GM18526 (cell line): ENCODE measurements around the gene D2HGDH.

Experiments
- POLR2A ChIP-seq: IDR thresholded peaks from 3 replicates; pipeline ENCODE4 v1.6.1; 2011; ENCODE audit not compliant: insufficient read length; ENCODE audit errors: extremely low read depth

Gene D2HGDH

DNA sequence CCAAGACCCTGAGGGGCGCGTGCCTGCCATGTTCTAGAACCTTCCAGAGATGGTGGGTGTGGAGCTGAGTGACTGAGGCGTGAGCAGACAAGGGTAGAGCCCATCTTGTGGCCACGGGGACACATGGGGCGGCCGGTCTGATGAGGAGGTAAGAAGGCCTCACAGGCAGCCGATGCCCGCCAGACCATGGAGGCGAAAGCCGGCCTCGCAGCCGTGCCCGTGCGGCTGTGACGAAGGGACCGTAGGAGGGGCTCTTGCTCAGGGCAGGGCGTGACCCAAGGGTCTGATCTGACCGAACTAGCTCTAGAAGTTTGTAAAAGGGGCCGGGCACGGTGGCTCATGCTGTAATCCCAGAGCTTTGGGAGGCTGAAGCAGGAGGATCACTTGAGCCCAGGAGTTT is 19.6 kb downstream of the D2HGDH start:
- TF ChIP-seq POLR2A = no peak

DNA sequence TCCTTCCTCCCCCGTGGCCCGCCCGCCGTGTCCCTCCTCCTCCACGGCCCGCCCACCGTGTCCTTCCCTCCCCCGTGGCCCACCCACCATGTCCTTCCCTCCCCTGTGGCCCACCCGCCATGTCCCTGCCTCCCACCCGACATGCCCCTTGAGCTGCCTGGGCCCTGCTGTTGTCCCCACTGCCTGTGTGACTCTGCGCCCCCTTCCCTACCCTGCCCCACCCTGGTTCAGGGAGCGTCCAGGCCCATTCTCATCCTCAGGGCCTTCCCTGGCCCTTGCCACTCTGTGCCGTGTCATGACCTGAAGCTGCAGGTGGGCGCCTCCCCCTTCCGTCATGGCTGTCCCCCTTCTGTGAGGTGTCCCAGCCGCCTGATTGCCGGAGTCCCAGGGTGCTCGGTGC is 20.7 kb downstream of the D2HGDH start:
- no peak for TF ChIP-seq POLR2A

DNA sequence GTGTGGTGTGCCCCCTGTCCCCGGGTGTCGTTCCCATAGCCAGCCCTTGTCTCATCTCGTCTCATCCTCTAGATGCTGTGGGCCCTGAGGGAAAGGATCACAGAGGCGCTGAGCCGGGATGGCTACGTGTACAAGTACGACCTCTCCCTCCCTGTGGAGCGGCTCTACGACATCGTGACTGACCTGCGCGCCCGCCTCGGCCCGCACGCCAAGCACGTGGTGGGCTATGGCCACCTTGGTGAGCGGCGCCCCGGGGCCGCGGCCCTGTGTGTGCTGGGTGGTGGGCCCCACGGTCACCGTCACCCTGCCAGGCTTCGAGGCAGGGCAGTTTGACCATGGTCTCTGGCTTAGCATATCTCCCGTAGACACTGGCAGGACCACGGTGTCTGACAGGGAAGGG is 21.3 kb downstream of the D2HGDH start:
- no peak for TF ChIP-seq POLR2A

DNA sequence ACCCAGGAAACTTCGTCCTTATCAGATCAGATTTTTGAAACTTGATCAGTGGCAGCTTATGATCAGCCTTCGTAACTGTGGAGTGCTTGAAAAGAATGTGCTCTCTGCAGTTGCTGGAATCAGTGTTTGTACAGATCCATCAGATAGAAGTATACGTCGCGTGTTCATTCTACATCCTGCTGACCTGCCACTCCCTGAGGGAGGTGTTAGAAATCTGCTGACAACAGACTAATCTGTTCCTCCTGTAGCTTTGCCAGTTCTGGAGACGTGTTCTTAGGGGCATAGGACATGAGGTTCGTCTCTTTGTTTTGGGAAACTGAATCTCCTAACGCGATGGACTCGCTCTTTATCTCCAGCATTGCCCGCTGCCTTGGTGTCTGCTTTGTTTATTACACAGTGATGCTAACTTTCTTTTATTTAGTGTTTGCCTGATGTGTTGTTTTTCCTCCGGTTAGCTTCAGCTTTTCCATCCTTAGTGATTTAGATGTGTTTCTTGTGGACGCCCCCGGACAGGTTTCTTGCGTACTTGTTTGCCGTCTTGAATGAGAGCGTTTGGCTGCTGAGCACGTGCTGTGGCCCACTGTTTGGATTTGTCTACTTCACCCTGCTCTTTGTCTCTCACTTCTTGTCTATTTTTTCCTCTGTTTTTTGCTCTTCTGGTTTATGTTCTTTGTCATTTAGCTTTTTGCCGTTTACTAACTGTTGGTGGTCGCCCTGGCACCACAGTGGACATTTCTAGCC is 24.8 kb downstream of the D2HGDH start:
- no peak for TF ChIP-seq POLR2A

DNA sequence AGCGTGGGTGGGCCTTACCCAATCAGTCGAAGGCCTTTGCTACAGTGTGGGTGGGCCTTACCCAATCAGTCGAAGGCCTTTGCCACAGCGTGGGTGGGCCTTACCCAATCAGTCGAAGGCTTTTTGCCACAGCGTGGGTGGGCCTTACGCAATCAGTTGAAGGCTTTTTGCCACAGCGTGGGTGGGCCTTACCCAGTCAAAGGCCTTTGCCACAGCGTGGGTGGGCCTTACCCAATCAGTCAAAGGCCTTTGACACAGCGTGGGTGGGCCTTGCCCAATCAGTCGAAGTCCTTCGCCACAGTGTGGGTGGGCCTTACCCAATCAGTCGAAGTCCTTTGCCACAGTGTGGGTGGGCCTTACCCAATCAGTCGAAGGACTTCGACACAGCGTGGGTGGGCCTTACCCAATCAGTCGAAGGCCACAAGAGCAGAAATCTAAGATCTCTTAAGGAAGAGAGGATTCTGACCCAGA is 25.9 kb downstream of the D2HGDH start:
- no peak for TF ChIP-seq POLR2A

DNA sequence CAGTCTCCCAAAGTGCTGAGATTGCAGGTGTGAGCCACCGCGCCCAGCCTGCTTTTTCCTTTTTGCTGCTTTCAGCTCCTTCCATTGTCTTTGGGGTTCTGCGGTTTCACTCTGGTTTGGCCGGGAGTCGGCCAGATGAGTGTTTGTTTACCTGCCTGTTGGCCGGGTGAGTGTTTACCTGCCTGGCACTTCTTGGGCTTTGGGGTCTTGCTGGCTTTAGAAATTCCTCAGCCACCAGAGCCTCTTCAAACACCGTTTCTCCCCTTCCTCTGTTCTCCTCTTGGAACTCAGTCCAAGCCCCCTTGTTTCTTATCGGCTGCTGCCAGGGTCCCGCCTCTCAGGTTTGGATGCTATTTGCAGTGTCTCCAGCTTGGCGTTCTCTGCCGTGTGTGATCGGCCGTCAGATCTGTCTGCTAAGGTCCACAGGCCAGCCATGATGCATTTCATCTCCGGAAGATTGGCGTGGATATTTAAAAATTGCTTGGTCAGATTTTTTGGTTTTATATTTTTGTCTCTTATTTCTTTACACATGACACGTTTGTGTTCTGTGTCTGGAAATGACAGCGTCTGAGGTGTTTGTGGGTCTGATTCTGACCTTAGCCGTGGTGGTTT is 28.0 kb downstream of the D2HGDH start:
- no peak for TF ChIP-seq POLR2A

DNA sequence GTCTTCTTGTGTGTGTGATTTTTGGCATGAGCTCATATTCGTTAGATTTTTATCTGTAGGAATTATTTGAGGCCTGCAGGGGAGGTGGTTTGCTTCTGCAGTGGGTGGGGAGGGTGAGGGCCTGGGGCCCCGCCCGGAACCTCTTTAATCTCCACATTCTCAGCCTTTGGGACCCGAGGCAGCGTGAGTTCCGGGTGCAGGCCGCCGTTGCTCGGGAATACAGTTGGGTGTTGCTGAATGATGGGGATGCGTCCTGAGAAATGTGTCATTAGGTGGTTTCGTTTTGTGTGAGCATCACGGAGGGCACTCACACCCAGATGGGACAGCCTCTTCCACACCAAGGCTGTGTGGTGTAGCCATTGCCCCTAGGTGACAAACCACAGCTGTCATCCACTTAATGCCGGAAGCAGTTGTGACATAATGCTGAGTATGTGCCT is 28.5 kb downstream of the D2HGDH start:
- no peak for TF ChIP-seq POLR2A

DNA sequence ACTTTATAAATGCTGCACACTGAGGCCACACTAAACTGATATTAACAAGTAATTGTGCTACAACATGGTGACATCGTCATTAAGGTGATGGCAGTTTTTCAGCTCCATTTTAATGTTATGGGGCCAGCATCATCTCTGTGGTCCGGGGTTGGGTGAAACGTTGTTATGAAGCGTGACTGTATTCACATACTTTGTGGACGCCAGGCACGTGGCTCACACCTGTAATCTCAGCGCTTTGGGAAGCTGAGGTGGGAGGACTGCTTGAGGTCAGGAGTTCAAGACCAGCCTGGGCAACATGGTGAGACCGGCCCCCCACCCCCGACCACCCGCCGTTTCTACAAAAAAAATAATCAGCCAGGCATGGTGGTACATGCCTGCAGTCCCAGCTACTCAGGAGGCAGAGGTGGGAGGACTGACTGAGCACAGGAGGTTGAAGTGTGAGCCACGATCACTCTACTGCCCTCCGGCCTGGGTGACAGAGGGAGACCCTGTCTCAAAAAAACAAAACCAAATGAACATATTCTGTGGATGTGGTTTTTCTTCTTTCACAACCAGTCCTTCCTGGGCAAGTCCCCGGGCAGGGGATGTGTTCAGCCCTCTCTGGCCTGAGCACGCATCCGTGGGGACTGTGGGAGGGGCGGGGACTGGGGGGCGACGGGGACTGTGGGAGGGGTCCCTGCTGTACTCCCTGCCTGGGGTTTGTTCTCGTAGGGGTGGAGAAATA is 29.3 kb downstream of the D2HGDH start:
- TF ChIP-seq POLR2A = no peak

DNA sequence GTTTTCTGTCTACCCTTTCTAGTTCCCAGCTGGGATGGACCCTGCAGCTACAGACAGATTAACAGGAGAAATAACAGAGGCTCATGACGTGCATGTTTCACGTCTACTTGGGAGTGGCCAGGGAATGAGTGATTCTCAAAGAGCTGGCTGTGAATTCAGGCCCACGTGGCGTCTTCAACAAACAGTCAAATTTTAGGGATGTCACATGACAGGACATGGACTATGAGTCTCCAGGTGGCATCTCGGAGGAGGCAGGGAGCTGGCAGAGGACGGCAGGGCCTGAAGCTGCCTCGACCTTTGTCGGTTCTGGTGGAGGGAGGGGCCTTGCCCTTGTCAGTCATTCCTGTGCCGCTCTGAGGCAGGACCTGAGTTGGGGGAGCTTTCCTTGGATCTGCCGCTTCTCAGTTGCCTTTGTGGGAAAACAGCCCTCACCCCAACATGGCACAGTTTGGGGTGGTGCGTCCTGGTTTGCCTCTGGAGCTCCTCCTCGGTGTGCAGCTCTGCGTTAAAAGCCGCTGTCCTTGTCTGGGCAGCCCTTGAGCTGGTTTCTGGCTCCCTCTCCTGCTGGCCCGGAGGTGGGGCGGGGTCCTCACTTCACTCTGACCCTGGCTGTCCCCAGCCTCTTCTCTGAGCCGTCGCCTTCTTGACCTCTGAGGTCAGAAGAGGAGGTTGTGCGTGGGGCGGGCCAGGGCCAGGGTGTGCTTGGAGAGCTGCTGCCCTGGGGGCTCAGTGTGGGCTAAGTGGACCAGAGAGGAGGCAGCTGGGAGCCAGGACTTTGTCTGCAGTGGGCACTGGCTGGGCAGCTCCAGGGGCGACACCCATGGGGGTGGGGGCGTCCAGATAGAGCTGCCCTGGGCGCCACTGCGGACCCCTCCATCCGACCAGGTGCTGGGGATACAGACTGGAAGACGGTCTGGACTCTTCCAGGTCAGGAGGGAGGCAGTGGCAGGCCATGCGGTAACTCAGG is 30.1 kb downstream of the D2HGDH start:
- TF ChIP-seq POLR2A = no peak

DNA sequence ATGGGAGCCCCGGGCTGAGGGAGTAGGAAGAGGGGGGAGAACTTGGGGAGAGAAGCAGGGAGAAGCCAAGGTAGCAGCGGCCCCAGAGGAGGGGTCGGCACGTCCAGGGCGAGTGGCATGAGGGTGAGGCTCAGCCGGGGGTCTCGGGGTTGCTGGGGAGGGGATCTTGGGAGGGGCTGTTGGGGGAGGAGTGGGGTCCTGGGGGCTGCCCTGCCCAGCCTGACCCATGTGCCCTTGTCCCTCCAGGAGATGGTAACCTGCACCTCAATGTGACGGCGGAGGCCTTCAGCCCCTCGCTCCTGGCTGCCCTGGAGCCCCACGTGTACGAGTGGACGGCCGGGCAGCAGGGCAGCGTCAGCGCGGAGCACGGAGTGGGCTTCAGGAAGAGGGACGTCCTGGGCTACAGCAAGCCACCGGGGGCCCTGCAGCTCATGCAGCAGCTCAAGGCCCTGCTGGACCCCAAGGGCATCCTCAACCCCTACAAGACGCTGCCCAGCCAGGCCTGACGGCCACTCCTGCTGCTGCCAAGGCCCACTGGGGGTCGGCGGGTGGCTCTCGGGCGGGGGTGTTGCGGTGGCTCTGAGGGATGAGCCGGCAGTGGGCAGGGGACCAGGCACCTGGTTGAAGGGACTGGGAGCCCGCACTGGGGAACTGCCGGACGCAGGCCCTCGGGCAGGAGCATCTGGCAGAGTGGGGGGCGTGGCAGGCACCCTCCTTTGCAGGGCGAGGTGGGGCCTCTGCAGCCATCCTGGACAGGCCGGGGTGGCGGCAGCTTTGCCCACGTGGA is 33.2 kb downstream of the D2HGDH start:
- TF ChIP-seq POLR2A = no peak

DNA sequence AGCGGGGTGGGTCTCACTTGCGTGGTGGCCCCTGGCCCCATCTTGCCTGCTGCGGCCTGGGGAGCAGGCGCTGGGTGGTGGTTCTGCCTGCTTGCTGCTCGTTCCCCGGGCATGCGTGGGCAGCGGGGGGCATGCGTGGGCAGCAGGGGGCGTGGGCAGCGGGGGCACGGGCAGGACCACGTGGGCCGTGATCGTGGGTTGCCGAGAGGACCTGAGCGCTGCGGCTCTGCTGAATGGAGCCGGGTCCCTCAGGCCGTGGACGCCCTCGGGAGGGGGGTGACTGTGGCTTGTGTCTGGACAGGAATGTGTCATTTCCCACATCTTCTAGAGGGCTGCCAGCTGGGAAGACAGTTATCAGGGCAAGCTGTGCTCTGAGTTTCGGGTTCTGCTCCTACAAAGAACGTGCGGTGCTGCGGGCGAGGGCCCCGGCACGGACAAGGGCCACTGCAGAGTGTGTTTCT is 33.9 kb downstream of the D2HGDH start:
- no peak for TF ChIP-seq POLR2A

DNA sequence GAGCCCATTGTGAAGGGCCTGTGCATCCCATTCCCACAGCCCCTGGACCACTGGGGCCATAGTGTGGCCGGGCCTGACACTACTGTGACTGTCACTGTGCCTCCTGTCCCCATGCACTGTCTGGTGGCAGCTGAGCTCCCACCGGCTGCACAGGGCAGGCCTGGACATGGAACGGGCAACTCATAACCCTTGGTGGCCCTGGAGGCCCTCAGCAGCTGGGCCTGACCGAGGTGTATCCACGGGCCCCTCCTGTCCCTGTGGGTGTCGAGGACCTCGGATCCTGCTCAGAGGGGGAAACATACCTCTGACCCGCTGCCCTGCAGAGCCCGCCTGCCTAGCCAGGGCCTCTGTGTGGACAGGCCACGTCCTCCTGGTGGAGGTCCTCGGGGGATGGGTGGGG is 34.4 kb downstream of the D2HGDH start:
- TF ChIP-seq POLR2A = no peak

DNA sequence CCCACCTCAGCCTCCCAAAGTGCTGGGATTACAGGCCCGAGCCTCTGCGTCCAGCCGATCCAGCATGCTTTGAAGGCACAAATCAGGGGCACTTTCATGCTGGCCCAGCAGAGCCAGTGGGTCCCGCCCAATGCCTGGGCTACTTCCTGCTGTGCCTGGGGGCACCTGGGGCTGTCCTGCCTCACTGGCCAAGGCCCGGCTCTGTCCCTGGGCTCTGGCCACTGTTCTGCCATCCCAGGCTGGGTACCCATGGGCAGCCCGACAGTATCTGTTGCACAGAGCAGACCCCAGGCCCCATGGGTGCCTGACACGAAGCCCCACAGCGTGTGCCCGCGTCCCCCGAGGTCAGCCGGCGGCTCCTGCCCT is 35.4 kb downstream of the D2HGDH start:
- TF ChIP-seq POLR2A = no peak
